ENCODE data around the gene TBCD.
A peak's percentile ranks its signal among the peaks of the same experiment; 100 is the strongest.
"Not testable (repeated sequence)": the region's sequence is repeated elsewhere in the genome, so short reads cannot be mapped to it uniquely, and the experiment has no call there.

The TBCD gene

GRCh38 chr17:82767041-82767754 lies 15.3 kb downstream of the TBCD start:
- DNase-seq: peak; percentile 62 to 81 (median 74)

- no peak for DNase-seq
These were observed 17.2 kb downstream of the TBCD start for GRCh38 chr17:82769041-82769440.

- no peak for DNase-seq
These were observed 20.2 kb downstream of the TBCD start for GRCh38 chr17:82772026-82772425.

GRCh38 chr17:82774456-82774855 lies 22.6 kb downstream of the TBCD start:
- not testable (repeated sequence) for DNase-seq

- peak; percentile 41 to 75 (median 50) for DNase-seq
These were observed 23.3 kb downstream of the TBCD start for GRCh38 chr17:82775001-82775823.

- no peak for DNase-seq
These were observed 24.6 kb downstream of the TBCD start for GRCh38 chr17:82776454-82776853.

- DNase-seq: not testable (repeated sequence)
These were observed 26.0 kb downstream of the TBCD start for GRCh38 chr17:82777778-82778375.

GRCh38 chr17:82779541-82779940 lies 27.7 kb downstream of the TBCD start:
- DNase-seq: no peak

GRCh38 chr17:82780195-82780594 lies 28.3 kb downstream of the TBCD start:
- no peak for DNase-seq

GRCh38 chr17:82780971-82781893 lies 29.4 kb downstream of the TBCD start:
- DNase-seq: no peak

GRCh38 chr17:82781894-82782274 lies 30.0 kb downstream of the TBCD start:
- peak; percentile 87 to 93 (median 92) for DNase-seq

GRCh38 chr17:82782657-82783207 lies 30.9 kb downstream of the TBCD start:
- no peak for DNase-seq

GRCh38 chr17:82783498-82783897 lies 31.6 kb downstream of the TBCD start:
- DNase-seq: no peak

- not testable (repeated sequence) for DNase-seq
These were observed 33.7 kb downstream of the TBCD start for GRCh38 chr17:82785581-82785980.

- no peak for DNase-seq
These were observed 34.6 kb downstream of the TBCD start for GRCh38 chr17:82786427-82786826.

GRCh38 chr17:82787081-82787848 lies 35.4 kb downstream of the TBCD start:
- no peak for DNase-seq

- DNase-seq: no peak
These were observed 36.5 kb downstream of the TBCD start for GRCh38 chr17:82788206-82789001.

- no peak for DNase-seq
These were observed 37.3 kb downstream of the TBCD start for GRCh38 chr17:82789051-82789592.

- no peak for DNase-seq
These were observed 37.9 kb downstream of the TBCD start for GRCh38 chr17:82789806-82790205.

- no peak for DNase-seq
These were observed 38.5 kb downstream of the TBCD start for GRCh38 chr17:82790391-82790790.

Measured in suppressor macrophage (primary cell).